IPS DF 6.9 (cell line): ENCODE data around the gene GSG1L.

Experiments used
- DNase-seq: peaks from one replicate; pipeline ENCODE4 v3.0.0-alpha.2; 2013; ENCODE audit warnings: low read depth, low spot score
- H3K27ac ChIP-seq: one replicate; pipeline ENCODE4 v1.5.1; 2013; ENCODE audit warnings: low read length, control low read depth
- H3K27me3 ChIP-seq: 2 replicates; pipeline ENCODE4 v1.6.1; 2013; ENCODE audit warnings: mild to moderate bottlenecking, low read length; ENCODE audit not compliant: control insufficient read depth, insufficient read depth
- H3K36me3 ChIP-seq: 2 replicates; pipeline ENCODE4 v1.6.1; 2013; ENCODE audit warnings: low read length; ENCODE audit not compliant: control insufficient read depth, insufficient read depth
- H3K4me1 ChIP-seq: 2 replicates; pipeline ENCODE4 v1.6.1; 2013; ENCODE audit warnings: low read length; ENCODE audit not compliant: control insufficient read depth, insufficient read depth
- H3K4me3 ChIP-seq: 2 replicates; pipeline ENCODE4 v1.5.1; 2013; ENCODE audit warnings: mild to moderate bottlenecking, low read length
- H3K9me3 ChIP-seq: 2 replicates; pipeline ENCODE4 v1.6.1; 2013; ENCODE audit warnings: low read length, inconsistent platforms; ENCODE audit not compliant: control insufficient read depth, insufficient read depth
- WGBS: extraction: QIAGEN DNeasy Blood & Tissue Kit; methylation state at CpG from one replicate; pipeline ENCODE4 v1.1.7; 2013; ENCODE audit warnings: mixed read lengths, missing lambda C conversion rate; ENCODE audit not compliant: insufficient read length, insufficient coverage; 5-methylcytosine and 5-hydroxymethylcytosine counted together

GSG1L gene

DNA sequence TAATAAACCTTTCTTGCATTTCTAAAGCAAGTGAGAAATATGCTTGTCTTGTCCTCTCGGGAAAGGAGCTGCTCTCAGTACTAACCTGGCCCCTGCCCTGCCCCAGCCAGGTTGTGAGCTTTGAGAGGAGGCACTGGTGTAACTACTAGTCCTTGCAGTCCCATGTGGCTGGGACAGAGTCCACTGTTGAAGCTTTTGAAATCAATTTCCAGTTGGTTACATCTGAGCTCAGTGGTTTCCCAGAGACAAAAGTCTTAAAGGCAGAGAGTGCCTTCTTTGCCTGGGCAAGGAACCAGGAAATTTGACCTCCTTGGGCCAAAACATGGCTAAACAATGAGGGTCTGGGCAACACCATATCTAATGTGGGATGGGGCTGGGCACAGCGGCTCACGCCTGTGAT, 48.7 kb downstream of the GSG1L start:
- Histone ChIP-seq H3K4me3 (no peak overlapping the region), H3K27me3 (no peaks in the 10 kb centered on the region), H3K4me1 (no peaks in the 10 kb centered on the region), H3K9me3 (no peaks in the 10 kb centered on the region), H3K36me3 (no peaks in the 10 kb centered on the region), H3K27ac (no peak overlapping the region)
- no CpG with 5 or more reads among the region's 3 CpGs for WGBS
- no peak for DNase-seq

DNA sequence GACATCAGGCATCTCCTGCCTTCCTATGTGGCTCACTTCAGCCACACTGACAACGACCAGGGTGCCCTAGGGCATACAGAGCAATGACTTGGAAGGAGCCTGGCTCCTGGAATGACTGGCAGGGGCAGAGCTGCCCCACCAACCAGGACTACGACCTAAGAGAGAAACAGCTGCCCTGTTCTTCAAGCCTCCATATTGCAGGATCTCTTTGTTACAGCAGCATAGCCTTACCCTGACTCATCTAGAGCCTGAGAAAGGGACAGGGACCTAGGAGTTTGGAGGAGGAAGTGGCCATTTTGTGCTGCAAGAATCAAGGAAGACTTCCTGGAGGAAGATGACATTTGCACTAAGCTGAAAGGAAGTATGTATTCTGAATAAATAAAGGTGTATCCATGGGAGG, 49.6 kb downstream of the GSG1L start:
- Histone ChIP-seq H3K4me1 (no peaks in the 10 kb centered on the region), H3K27me3 (no peaks in the 10 kb centered on the region), H3K27ac (no peak overlapping the region), H3K36me3 (no peaks in the 10 kb centered on the region), H3K9me3 (no peaks in the 10 kb centered on the region), H3K4me3 (no peak overlapping the region)
- DNase-seq: no peak
- no CpG with 5 or more reads among the region's 2 CpGs for WGBS

DNA sequence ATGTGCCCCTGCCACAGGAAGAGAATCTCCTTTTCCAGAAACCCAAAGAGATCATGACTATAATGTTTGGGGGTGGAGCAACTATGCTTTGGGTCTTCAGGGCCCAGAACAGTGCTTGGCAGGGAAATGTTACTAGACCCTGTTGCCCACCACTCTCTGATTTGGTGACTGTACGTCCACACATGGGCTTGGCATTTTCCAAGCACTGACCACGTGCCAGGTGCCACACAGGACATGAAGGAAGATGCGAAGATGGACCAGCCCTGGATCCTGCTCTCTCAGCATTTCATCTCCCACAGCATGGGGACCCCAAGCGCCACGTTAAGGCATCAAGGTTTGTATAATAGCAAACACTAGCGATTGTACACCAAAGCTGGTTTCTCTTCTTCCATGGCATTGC, 50.1 kb downstream of the GSG1L start:
- Histone ChIP-seq H3K27me3 (no peaks in the 10 kb centered on the region), H3K36me3 (no peaks in the 10 kb centered on the region), H3K9me3 (no peaks in the 10 kb centered on the region), H3K4me1 (no peaks in the 10 kb centered on the region), H3K27ac (no peak overlapping the region), H3K4me3 (no peak overlapping the region)
- no peak for DNase-seq
- WGBS: no CpG with 5 or more reads among the region's 6 CpGs

DNA sequence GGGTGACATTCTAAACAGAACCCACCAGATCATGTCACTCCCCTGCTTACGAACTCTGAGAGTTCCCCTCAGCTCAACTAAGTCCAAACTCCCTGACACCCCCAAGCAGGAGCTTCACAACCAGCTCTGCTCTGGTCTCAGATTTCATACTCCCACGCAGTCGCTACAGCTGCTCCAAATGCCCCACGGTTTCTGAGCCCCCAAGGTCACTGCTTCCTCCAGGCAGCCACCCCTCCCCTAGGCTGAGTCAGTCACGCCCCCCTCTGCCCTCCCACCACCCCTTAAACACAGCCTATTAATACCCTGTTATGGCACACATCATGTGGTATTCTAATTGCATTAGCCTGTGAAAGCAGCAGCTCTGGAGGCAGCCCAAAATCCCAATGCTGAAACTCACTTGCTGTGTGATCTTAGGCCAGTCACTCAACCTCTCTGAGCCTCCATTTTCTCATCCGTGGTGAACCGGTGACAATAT, 51.5 kb downstream of the GSG1L start:
- Histone ChIP-seq H3K4me3 (no peak overlapping the region), H3K4me1 (no peaks in the 10 kb centered on the region), H3K9me3 (no peaks in the 10 kb centered on the region), H3K36me3 (no peaks in the 10 kb centered on the region), H3K27ac (no peak overlapping the region), H3K27me3 (no peaks in the 10 kb centered on the region)
- DNase-seq: no peak
- WGBS: no CpG with 5 or more reads among the region's 7 CpGs

DNA sequence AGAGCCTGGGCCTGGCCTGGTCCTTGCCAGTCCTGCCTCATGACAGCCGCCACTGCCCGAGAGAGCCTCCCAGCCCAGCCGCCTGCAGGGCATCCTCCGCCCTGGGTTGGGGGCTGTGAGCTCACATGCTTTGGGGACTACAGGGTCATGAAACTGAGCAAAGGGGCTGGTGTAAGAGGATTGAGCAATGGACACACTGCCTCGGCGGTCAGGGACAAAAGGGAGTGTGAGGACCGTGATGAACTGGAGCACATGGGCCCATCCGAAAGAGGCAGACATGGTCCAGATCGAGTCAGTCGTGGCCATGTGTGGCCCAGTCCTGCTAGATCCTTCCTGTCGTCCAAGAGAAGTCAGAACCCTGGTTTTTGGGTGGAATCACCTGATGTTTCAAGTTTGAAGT, 52.3 kb downstream of the GSG1L start:
- Histone ChIP-seq H3K4me1 (no peaks in the 10 kb centered on the region), H3K27ac (no peak overlapping the region)
- WGBS: no CpG with 5 or more reads among the region's 11 CpGs

DNA sequence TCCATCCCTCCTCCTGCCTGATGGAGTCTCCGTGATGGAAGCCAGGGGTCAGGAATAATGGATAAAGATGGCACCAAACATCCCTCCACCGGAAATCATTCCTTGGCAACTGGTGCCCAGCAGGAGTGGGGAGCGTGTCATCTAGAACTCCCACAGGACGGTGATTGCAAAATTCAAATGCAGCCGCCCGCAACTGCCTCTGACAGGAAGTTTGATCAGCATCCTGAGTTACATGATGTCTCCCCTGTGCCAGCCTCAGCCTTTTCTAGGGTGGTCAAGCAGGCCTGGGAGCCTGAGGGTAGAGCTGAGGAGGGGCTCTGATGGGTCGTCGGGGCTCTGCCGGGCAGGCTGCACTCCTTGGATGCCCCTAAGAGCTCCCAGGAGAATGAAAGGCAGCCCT, 52.8 kb downstream of the GSG1L start:
- WGBS: no CpG with 5 or more reads among the region's 9 CpGs
- Histone ChIP-seq H3K4me3 (no peak overlapping the region), H3K9me3 (no peaks in the 10 kb centered on the region), H3K27me3 (no peaks in the 10 kb centered on the region), H3K4me1 (no peaks in the 10 kb centered on the region), H3K27ac (no peak overlapping the region), H3K36me3 (no peaks in the 10 kb centered on the region)
- DNase-seq: no peak

More for the DNA sequence above, 52.3 kb downstream of the GSG1L start:
- H3K4me3 ChIP-seq: no peak overlapping the region
- no peak for DNase-seq
- H3K27me3 ChIP-seq: no peaks in the 10 kb centered on the region
- H3K36me3 ChIP-seq: no peaks in the 10 kb centered on the region
- H3K9me3 ChIP-seq: no peaks in the 10 kb centered on the region

DNA sequence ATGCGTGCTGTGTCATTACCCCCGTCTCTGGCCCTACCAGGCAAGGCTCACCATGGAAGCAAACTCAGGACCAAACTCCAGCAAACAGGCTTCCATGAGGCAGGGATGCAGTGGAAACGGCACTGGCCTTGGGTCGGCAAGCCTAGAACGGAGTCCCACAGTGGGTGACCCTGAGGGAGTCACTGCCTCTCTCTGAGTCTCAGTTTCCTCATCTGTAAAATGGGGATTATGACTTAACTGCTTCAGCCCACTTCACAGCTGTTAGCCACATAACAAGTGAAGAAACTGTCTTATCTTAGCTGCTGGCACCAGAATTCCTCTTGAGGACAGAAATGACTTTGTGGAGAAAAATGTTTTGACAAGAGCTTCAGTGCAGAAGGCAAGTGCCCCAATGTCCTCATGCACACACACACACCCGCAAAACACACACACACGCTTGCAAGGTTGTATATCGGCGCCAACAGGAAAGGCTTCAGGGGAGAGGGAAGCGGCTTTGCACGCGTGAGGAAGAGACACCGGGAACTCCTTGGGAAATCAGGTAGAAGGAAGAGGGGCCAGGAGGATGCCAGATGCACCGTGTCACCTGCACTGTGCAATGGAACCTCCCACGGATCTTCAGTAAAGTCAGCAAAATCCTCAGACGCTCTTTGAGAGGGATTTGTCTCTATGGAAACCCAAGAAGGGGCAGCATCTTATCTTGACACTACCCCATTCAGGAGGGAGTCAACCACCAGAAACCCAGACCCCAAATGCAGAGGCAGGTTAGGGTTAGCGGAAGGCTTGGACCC, 53.7 kb downstream of the GSG1L start:
- no peak overlapping the region for H3K4me3 ChIP-seq
- no CpG with 5 or more reads among the region's 17 CpGs for WGBS
- H3K27ac ChIP-seq: no peak overlapping the region
- DNase-seq: no peak
- H3K9me3 ChIP-seq: no peaks in the 10 kb centered on the region
- no peaks in the 10 kb centered on the region for H3K36me3 ChIP-seq
- no peaks in the 10 kb centered on the region for H3K4me1 ChIP-seq
- no peaks in the 10 kb centered on the region for H3K27me3 ChIP-seq

DNA sequence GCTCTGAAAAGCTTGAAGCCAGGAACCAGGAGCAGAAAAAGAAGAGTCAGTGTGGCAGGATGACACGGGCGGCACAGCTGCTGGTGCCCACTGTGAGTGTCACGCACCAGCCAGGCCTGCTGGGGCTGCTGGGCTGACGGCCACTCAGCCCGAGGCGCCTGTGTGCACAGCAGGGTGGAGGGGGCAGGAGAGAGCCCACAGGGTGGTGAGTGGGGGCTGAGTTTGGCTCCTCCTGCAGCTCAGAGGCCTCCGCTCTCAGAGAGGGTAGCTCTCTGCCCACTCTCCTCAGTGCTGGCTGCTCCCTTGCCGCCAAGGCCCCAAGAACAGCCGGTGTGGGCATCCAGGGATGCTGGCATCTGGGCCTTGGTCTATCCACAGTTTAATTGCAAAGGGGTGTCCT, 59.6 kb downstream of the GSG1L start:
- H3K27me3 ChIP-seq: no peaks in the 10 kb centered on the region
- H3K4me3 ChIP-seq: no peak overlapping the region
- H3K9me3 ChIP-seq: no peaks in the 10 kb centered on the region
- DNase-seq: no peak
- H3K27ac ChIP-seq: no peak overlapping the region
- WGBS: no CpG with 5 or more reads among the region's 9 CpGs
- H3K36me3 ChIP-seq: no peaks in the 10 kb centered on the region
- H3K4me1 ChIP-seq: no peaks in the 10 kb centered on the region

DNA sequence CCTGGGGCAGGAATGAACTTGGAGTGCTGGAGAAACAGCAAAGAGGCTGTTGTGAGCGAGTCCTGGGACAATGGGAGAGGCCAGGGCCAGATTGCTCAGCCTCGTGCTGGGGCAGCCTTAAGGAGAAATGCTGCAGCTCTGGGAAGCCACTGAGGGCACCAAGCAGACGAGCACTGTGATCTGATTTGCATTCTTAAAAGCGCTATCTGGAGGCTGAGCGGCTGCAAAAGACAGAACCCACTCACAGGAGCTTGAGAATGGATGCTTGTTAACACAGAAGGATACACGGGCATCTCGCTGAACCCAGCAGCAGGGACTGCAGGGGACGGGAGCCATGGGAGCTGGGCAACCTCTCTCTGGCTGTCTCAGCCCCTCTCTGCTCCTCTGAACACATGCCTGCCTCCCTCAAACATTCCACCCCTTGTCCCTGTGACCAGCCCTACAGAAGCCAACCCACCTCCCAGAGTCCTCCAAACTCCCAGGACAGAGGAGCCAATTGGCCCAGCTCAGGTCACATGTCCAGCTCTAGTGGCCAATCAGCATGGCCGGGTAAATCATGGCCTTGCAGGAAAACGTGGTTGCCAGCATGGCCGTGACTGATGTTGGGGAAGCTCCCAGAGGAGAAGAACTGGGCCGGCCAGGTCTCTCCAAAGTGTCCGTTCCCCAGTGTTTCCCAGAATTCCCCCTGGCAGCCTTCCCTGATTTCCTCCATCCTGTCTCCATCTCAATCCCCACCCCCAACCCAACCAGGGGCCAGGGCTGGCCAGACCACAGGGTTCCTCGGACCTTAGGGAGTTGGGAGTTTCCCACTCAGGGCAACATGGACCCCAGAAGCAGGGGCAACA, 60.3 kb downstream of the GSG1L start:
- no peaks in the 10 kb centered on the region for H3K4me1 ChIP-seq
- no peak overlapping the region for H3K4me3 ChIP-seq
- no CpG with 5 or more reads among the region's 14 CpGs for WGBS
- H3K36me3 ChIP-seq: no peaks in the 10 kb centered on the region
- H3K27ac ChIP-seq: no peak overlapping the region
- no peaks in the 10 kb centered on the region for H3K9me3 ChIP-seq
- H3K27me3 ChIP-seq: no peaks in the 10 kb centered on the region
- no peak for DNase-seq

DNA sequence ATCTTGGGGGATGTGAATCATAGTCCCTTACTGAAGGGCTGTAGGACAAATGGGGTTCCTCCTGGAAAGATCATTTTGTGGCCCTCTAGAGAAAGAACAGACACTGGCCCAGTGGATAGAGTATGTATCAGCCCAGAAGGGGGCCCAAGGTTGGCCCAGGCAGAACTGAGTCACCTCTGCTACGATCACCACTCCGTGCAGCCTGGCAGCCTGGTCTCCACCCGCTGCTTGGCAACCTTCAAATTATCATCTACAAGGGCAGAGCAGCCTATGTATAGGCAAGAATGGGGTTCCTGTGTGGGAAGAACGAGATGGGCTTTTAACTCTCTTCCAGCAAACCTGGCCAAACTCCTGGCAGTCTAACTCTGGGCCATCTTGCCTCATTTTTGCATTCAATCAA, 61.9 kb downstream of the GSG1L start:
- DNase-seq: no peak
- Histone ChIP-seq H3K27ac (no peak overlapping the region), H3K9me3 (no peaks in the 10 kb centered on the region), H3K27me3 (no peaks in the 10 kb centered on the region), H3K4me3 (no peak overlapping the region), H3K4me1 (no peaks in the 10 kb centered on the region), H3K36me3 (no peaks in the 10 kb centered on the region)
- WGBS: no CpG with 5 or more reads among the region's 4 CpGs
